SK-N-SH (cell line): ENCODE data around the gene SCN4B. TPM values are rescaled to one million over a fixed set of nuclear protein-coding genes. Genes with fewer than 3 reads are reported as not detected.

Experiments used
- CTCF ChIA-PET: fragments of 300-600, 350-600 bp; formaldehyde crosslinking; extraction: SDS; loops from one replicate; lab custom pipeline; 2021; lab: Yijun Ruan, JAX
- POLR2A ChIA-PET: fragments of 350-600 bp; sonication (Branson Sonifier 250); formaldehyde crosslinking; extraction: SDS; loops from one replicate; lab custom pipeline; 2020; ENCODE audit warnings: antibody characterized with exemption, inconsistent platforms; lab: Yijun Ruan, JAX
- DNase-seq: peaks from one replicate; pipeline ENCODE4 v3.0.0; 2012
- H2AFZ ChIP-seq: fragments of 200-600 bp; sonication (generic); 2 replicates; pipeline ENCODE4 v1.8.1; 2016; ENCODE audit warnings: antibody characterized with exemption, mild to moderate bottlenecking, low read depth
- H3F3A ChIP-seq: fragments of 200-600 bp; sonication (generic); replicated peaks from 2 replicates; pipeline ENCODE3; 2016; ENCODE audit warnings: antibody characterized with exemption, mild to moderate bottlenecking; ENCODE audit not compliant: insufficient read depth
- H3K27ac ChIP-seq, 2 experiments: fragments of 200-500 bp in 1 of 2; fragments of 200-600 bp in 1 of 2; sonication (Bioruptor generic) in 1 of 2; sonication (generic), shearing (Covaris generic) in 1 of 2; 2 replicates each; pipeline versions ENCODE4 v1.5.1 to v1.6.1; 2014 to 2016; ENCODE audit warnings: low read depth in 2 of 2, inconsistent platforms in 1 of 2, low read length in 1 of 2, mild to moderate bottlenecking in 1 of 2, mixed read lengths in 1 of 2
- H3K27me3 ChIP-seq: fragments of 200-600 bp; sonication (generic), shearing (Covaris generic); 2 replicates; pipeline ENCODE4 v1.6.1; 2016; ENCODE audit warnings: mixed run types; ENCODE audit not compliant: insufficient read depth
- H3K36me3 ChIP-seq, 2 experiments: fragments of 200-500 bp in 1 of 2; fragments of 200-600 bp in 1 of 2; sonication (Bioruptor generic) in 1 of 2; sonication (generic) in 1 of 2; replicated peaks in 1 of 2; 2 replicates each; pipeline versions ENCODE3 to v1.5.1; 2014 to 2016; ENCODE audit warnings: low read length in 1 of 2, mild to moderate bottlenecking in 1 of 2; ENCODE audit not compliant: insufficient read depth in 2 of 2, control insufficient read depth in 1 of 2
- H3K4me1 ChIP-seq, 2 experiments: fragments of 200-500 bp in 1 of 2; fragments of 200-600 bp in 1 of 2; sonication (Bioruptor generic) in 1 of 2; sonication (generic), shearing (Covaris generic) in 1 of 2; 2 replicates each; pipeline versions ENCODE4 v1.5.1 to v1.6.1; 2014 to 2016; ENCODE audit warnings: low read depth in 1 of 2, low read length in 1 of 2, mixed run types in 1 of 2; ENCODE audit not compliant: insufficient read depth in 2 of 2, control insufficient read depth in 1 of 2
- H3K4me2 ChIP-seq: fragments of 200-600 bp; sonication (generic), shearing (Covaris generic); 2 replicates; pipeline ENCODE4 v1.6.1; 2017; ENCODE audit warnings: mixed run types
- H3K4me3 ChIP-seq, 2 experiments: fragments of 200-500 bp in 1 of 2; fragments of 200-600 bp in 1 of 2; sonication (Bioruptor generic) in 1 of 2; sonication (generic), shearing (Covaris generic) in 1 of 2; 2 replicates each; pipeline versions ENCODE4 v1.5.1 to v1.8.1; 2014 to 2016; ENCODE audit warnings: low read depth in 2 of 2, inconsistent platforms in 1 of 2, low read length in 1 of 2, mild to moderate bottlenecking in 1 of 2, mixed read lengths in 1 of 2, moderate library complexity in 1 of 2
- H3K79me2 ChIP-seq: fragments of 200-600 bp; sonication (generic); 2 replicates; pipeline ENCODE4 v1.8.1; 2017; ENCODE audit warnings: mild to moderate bottlenecking; ENCODE audit not compliant: insufficient read depth
- H3K9ac ChIP-seq: fragments of 200-600 bp; sonication (generic); 2 replicates; pipeline ENCODE4 v1.6.1; 2017; ENCODE audit warnings: mixed run types
- H3K9me2 ChIP-seq: fragments of 200-600 bp; sonication (generic); 2 replicates; pipeline ENCODE4 v1.6.1; 2017; ENCODE audit warnings: mixed run types
- H3K9me3 ChIP-seq: fragments of 200-600 bp; sonication (generic); 2 replicates; pipeline ENCODE4 v1.6.1; 2017; ENCODE audit warnings: mixed run types, mild to moderate bottlenecking, moderate library complexity
- H4K20me1 ChIP-seq: fragments of 200-600 bp; sonication (generic); 2 replicates; pipeline ENCODE4 v1.6.1; 2017; ENCODE audit warnings: mild to moderate bottlenecking, mixed run types; ENCODE audit not compliant: insufficient read depth
- CTCF ChIP-seq: fragments of 200-600 bp; sonication (generic); IDR thresholded peaks from 2 replicates; pipeline ENCODE4 v1.6.1; 2017; ENCODE audit warnings: antibody characterized with exemption, mild to moderate bottlenecking, moderate library complexity
- ELF1 ChIP-seq: IDR thresholded peaks from 2 replicates; pipeline ENCODE4 v1.4.0; 2012
- EP300 ChIP-seq, 2 experiments: IDR thresholded peaks; 2 replicates each; pipeline versions ENCODE4 v1.4.0 to v1.6.1; 2012; ENCODE audit warnings: borderline replicate concordance in 1 of 2, low read depth in 1 of 2, low read length in 1 of 2
- EZH2phosphoT487 ChIP-seq: fragments of 200-600 bp; sonication (generic); IDR thresholded peaks from 2 replicates; pipeline ENCODE4 v1.6.1; 2017; ENCODE audit warnings: low read depth, mixed run types, mild to moderate bottlenecking, antibody characterized with exemption, moderate library complexity, borderline replicate concordance
- FOSL2 ChIP-seq: IDR thresholded peaks from 2 replicates; pipeline ENCODE4 v1.4.0; 2012; ENCODE audit warnings: low read depth, mild to moderate bottlenecking, moderate library complexity, borderline replicate concordance
- GATA2 ChIP-seq: sonication (generic); formaldehyde crosslinking; IDR thresholded peaks from 2 replicates; pipeline ENCODE4 v1.5.0; 2020; ENCODE audit warnings: mild to moderate bottlenecking, missing genetic modification reagents
- JUND ChIP-seq: IDR thresholded peaks from 2 replicates; pipeline ENCODE4 v1.4.0; 2012
- MXI1 ChIP-seq: IDR thresholded peaks from 2 replicates; pipeline ENCODE4 v1.6.1; 2012; ENCODE audit warnings: mild to moderate bottlenecking, low read depth, low read length, improper control_type of control experiment
- NFIC ChIP-seq: IDR thresholded peaks from 2 replicates; pipeline ENCODE4 v1.4.0; 2012; ENCODE audit warnings: borderline replicate concordance
- RAD21 ChIP-seq: IDR thresholded peaks from 2 replicates; pipeline ENCODE4 v1.6.1; 2012; ENCODE audit warnings: mild to moderate bottlenecking, low read length
- SMC3 ChIP-seq: IDR thresholded peaks from 2 replicates; pipeline ENCODE4 v1.6.1; 2012; ENCODE audit warnings: low read depth, low read length, improper control_type of control experiment
- TEAD4 ChIP-seq: IDR thresholded peaks from 2 replicates; pipeline ENCODE4 v1.4.0; 2012; ENCODE audit warnings: mild to moderate bottlenecking, borderline replicate concordance; ENCODE audit not compliant: insufficient read depth
- whole genome bisulfite sequencing: methylation state at CpG from one replicate; pipeline ENCODE4 v1.1.6; 2017; ENCODE audit warnings: low lambda C conversion rate; 5-methylcytosine and 5-hydroxymethylcytosine counted together
- polyA plus RNA-seq, 3 experiments: library from polyadenylated mRNA; depleted of rRNA; stranded (reverse); fragments of >200 nt; gene quantifications; 2 replicates each; pipeline ENCODE4 v1.2.3, GENCODE V29; 2012

SCN4B gene
- polyA plus RNA-seq, 1 of the 3 experiments (the other 2 are of a cell fraction), result 1.2 TPM

GRCh38 chr11:118152020-118152551 is 537 bp downstream of the SCN4B start:
- H3K9ac ChIP-seq, result no peak overlapping the region
- no peaks in the 10 kb centered on the region for H4K20me1 ChIP-seq
- ChIA-PET CTCF (interaction anchor here (1.9 to 2.1 kb wide), 2 partner anchors 8 to 19 kb away, joined by 7 to 26 read pairs; no protein-coding TSS in a partner anchor), POLR2A (no interaction called here)
- H3K27me3 ChIP-seq, result peaks cover 53% of the 10 kb centered on the region
- H3K9me2 ChIP-seq, result no peaks in the 10 kb centered on the region
- H3K9me3 ChIP-seq, result no peaks in the 10 kb centered on the region
- H3K4me1 ChIP-seq, result peaks cover 0 to 16% of the 10 kb centered on the region in 2 experiments; a peak in 1 of 4 replicates
- no peaks in the 10 kb centered on the region for H3K36me3 ChIP-seq
- peak overlapping the region; percentile 87 for H3K4me2 ChIP-seq
- TF ChIP-seq ELF1, result no peak
- TF ChIP-seq, all 33 proteins: peak for 0
- 60% methylated on average over 11 of the region's 16 CpGs for WGBS
- Histone ChIP-seq H3K79me2 (no peaks in the 10 kb centered on the region), H3F3A (no peaks in the 10 kb centered on the region), H3K27ac (no peak overlapping the region; a peak in 1 of 4 replicates), H3K4me3 (peak overlapping the region; percentile 54 to 63), H2AFZ (peak overlapping the region; percentile 73; the same call in 1 of the 2 replicates)
- no peak for DNase-seq

GRCh38 chr11:118151431-118151830 is 1.2 kb downstream of the SCN4B start:
- CTCF ChIA-PET, result interaction anchor here (0.9 to 15.5 kb wide), 3 partner anchors 20 to 47 kb away, joined by 3 to 246 read pairs (median 26); no protein-coding TSS in a partner anchor
- no peaks in the 10 kb centered on the region for H3K36me3 ChIP-seq

More at GRCh38 chr11:118151431-118151830, 1.2 kb downstream of the SCN4B start:
- H3K9ac ChIP-seq, result no peak overlapping the region
- no peaks in the 10 kb centered on the region for H3K79me2 ChIP-seq
- H3F3A ChIP-seq, result no peaks in the 10 kb centered on the region
- no peak overlapping the region for H3K4me2 ChIP-seq
- no peak for DNase-seq
- H3K27me3 ChIP-seq, result peaks cover 46% of the 10 kb centered on the region
- TF ChIP-seq NFIC (no peak), GATA2 (CRISPR knock-in tag) (no peak), EP300 (IDR thresholded peaks at IDR 0.05; ENCODE audit: borderline replicate concordance in 1 of 2, low read depth in 1 of 2, low read length in 1 of 2) (no peak), JUND (no peak), CTCF (no peak), SMC3 (no peak), FOSL2 (no peak), MXI1 (no peak), TEAD4 (no peak), EZH2phosphoT487 (no peak), RAD21 (no peak)
- no peak overlapping the region for H2AFZ ChIP-seq
- no peaks in the 10 kb centered on the region for H4K20me1 ChIP-seq
- POLR2A ChIA-PET, result no interaction called here
- H3K9me2 ChIP-seq, result no peaks in the 10 kb centered on the region
- H3K9me3 ChIP-seq, result no peaks in the 10 kb centered on the region
- peaks cover 0 to 16% of the 10 kb centered on the region in 2 experiments; a peak in 1 of 4 replicates for H3K4me1 ChIP-seq
- H3K27ac ChIP-seq, result no peak overlapping the region
- 65% methylated on average over 5 of the region's 5 CpGs for WGBS
- H3K4me3 ChIP-seq, result no peak overlapping the region
